Mesenteric fat pad (tissue), 1 donor: Measurements from ENCODE around the gene TTLL10. TPM values are rescaled to one million over a fixed set of nuclear protein-coding genes. Genes with fewer than 3 reads are reported as not detected.

ENCODE experiments used
- DNase-seq: peaks from one replicate; pipeline ENCODE4 v3.0.0-alpha.2; 2020; ENCODE audit warnings: low spot score
- total RNA-seq: library from RNA; stranded (reverse); fragmentation: NEBNext Ultra II Directional; extraction: Animal tissue kit (Norgen Biotek cat#: 25700); gene quantifications from one replicate; pipeline ENCODE4 v1.2.1, GENCODE V29; 2021
- donor health status: DM: yes; HTN: yes; CAD: no.

Gene TTLL10
- total RNA-seq, 1 donor from 2014 or later = 1.4 TPM

GRCh38 chr1:1233567-1233892 lies 59.9 kb downstream of the TTLL10 start:
- no peak for DNase-seq

- DNase-seq = no peak
These were observed 60.6 kb downstream of the TTLL10 start for GRCh38 chr1:1234180-1234808.

GRCh38 chr1:1235016-1235744 lies 61.5 kb downstream of the TTLL10 start:
- no peak for DNase-seq

- DNase-seq = no peak
These were observed 62.6 kb downstream of the TTLL10 start for GRCh38 chr1:1236176-1236763.

GRCh38 chr1:1236945-1237873 lies 63.5 kb downstream of the TTLL10 start:
- no peak for DNase-seq

GRCh38 chr1:1237874-1238701 lies 64.4 kb downstream of the TTLL10 start:
- no peak for DNase-seq

- DNase-seq = no peak
These were observed 65.1 kb downstream of the TTLL10 start for GRCh38 chr1:1238702-1239178.

GRCh38 chr1:1239227-1239613 lies 65.5 kb downstream of the TTLL10 start:
- DNase-seq = no peak

- DNase-seq = no peak
These were observed 66.1 kb downstream of the TTLL10 start for GRCh38 chr1:1239614-1240347.

- no peak for DNase-seq
These were observed 66.7 kb downstream of the TTLL10 start for GRCh38 chr1:1240348-1240732.

GRCh38 chr1:1240822-1241587 lies 67.3 kb downstream of the TTLL10 start:
- DNase-seq = no peak

- DNase-seq = no peak
These were observed 68.0 kb downstream of the TTLL10 start for GRCh38 chr1:1241588-1242219.

GRCh38 chr1:1242461-1243265 lies 69.0 kb downstream of the TTLL10 start:
- DNase-seq = no peak

- no peak for DNase-seq
These were observed 69.6 kb downstream of the TTLL10 start for GRCh38 chr1:1243266-1243660.

GRCh38 chr1:1243807-1244191 lies 70.1 kb downstream of the TTLL10 start:
- DNase-seq = no peak

GRCh38 chr1:1244192-1244811 lies 70.6 kb downstream of the TTLL10 start:
- no peak for DNase-seq

- no peak for DNase-seq
These were observed 71.6 kb downstream of the TTLL10 start for GRCh38 chr1:1245178-1245816.
